ENCODE measurements around the gene CADM1.

GRCh38 chr11:115454525-115454924, 49.7 kb downstream of the CADM1 start:
- TF ChIP-seq POLR2A (IDR thresholded peaks at IDR 0.05) = no peak
- TF ChIP-seq CTCF (IDR thresholded peaks at IDR 0.05) = no peak

Measured in heart left ventricle (tissue), 13 donors.